Endothelial cell (in vitro differentiated cells): Measurements from ENCODE around the gene ATAD2B. TPM values are rescaled to one million over a fixed set of nuclear protein-coding genes. Genes with fewer than 3 reads are reported as not detected.

Experiments
- DNase-seq: peaks from one replicate; pipeline ENCODE4 v3.0.0; 2021; ENCODE audit warnings: low spot score
- H3K27ac Mint-ChIP-seq: one replicate; pipeline ENCODE4 v1.8.0; 2021; ENCODE audit warnings: mixed read lengths, inconsistent platforms; ENCODE audit not compliant: unreplicated experiment
- H3K27me3 Mint-ChIP-seq: one replicate; pipeline ENCODE4 v1.8.0; 2021; ENCODE audit warnings: mild to moderate bottlenecking, moderate library complexity, mixed read lengths, inconsistent platforms; ENCODE audit not compliant: unreplicated experiment
- H3K36me3 Mint-ChIP-seq: one replicate; pipeline ENCODE4 v1.8.0; 2021; ENCODE audit warnings: mild to moderate bottlenecking, low read depth, mixed read lengths, inconsistent platforms; ENCODE audit not compliant: unreplicated experiment
- H3K4me1 Mint-ChIP-seq: one replicate; pipeline ENCODE4 v1.8.0; 2021; ENCODE audit warnings: mild to moderate bottlenecking, mixed read lengths, inconsistent platforms; ENCODE audit not compliant: unreplicated experiment
- H3K4me3 Mint-ChIP-seq: one replicate; pipeline ENCODE4 v1.8.0; 2021; ENCODE audit warnings: mild to moderate bottlenecking, mixed read lengths, inconsistent platforms; ENCODE audit not compliant: unreplicated experiment
- H3K9me3 Mint-ChIP-seq: one replicate; pipeline ENCODE4 v1.8.0; 2021; ENCODE audit warnings: mixed read lengths, inconsistent platforms; ENCODE audit not compliant: unreplicated experiment
- total RNA-seq: library from RNA; stranded (reverse); fragmentation: NEBNext Ultra II Directional; extraction: Animal tissue kit (Norgen Biotek cat#: 25700); gene quantifications from one replicate; pipeline ENCODE4 v1.2.1, GENCODE V29; 2021; ENCODE audit not compliant: unreplicated experiment
- TF ChIP-seq, protein P1 (sequence below): fragments of 200-600 bp; sonication (generic); IDR thresholded peaks from one replicate; pipeline ENCODE4 v1.5.0; 2021; ENCODE audit warnings: antibody characterized with exemption; ENCODE audit not compliant: unreplicated experiment

Gene ATAD2B
- total RNA-seq, 1 donor from 2014 or later: 23.6 TPM

DNA sequence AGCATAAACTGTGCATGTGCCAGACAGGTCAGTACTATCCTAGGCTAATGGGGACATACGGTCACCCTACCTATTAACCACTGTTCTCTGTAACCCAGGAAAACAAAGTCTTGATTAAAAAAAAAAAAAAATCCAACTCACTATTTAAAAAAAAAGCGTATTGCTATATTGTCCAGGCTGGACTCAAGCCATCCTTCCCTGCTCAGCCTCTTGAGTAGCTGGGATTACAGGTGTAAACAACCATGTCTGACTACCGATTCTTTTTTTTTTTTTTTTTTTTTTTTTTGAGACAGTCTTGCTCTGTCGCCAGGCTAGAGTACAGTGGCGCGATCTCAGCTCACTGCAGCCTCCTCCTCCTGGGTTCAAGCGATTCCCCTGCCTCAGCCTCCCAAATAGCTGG lies 11.6 kb downstream of the ATAD2B start:
- TF ChIP-seq, protein P1, sequence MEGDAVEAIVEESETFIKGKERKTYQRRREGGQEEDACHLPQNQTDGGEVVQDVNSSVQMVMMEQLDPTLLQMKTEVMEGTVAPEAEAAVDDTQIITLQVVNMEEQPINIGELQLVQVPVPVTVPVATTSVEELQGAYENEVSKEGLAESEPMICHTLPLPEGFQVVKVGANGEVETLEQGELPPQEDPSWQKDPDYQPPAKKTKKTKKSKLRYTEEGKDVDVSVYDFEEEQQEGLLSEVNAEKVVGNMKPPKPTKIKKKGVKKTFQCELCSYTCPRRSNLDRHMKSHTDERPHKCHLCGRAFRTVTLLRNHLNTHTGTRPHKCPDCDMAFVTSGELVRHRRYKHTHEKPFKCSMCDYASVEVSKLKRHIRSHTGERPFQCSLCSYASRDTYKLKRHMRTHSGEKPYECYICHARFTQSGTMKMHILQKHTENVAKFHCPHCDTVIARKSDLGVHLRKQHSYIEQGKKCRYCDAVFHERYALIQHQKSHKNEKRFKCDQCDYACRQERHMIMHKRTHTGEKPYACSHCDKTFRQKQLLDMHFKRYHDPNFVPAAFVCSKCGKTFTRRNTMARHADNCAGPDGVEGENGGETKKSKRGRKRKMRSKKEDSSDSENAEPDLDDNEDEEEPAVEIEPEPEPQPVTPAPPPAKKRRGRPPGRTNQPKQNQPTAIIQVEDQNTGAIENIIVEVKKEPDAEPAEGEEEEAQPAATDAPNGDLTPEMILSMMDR: no peak
- peaks cover 6% of the 10 kb centered on the region for H3K4me1 Mint-ChIP-seq
- H3K36me3 Mint-ChIP-seq: no peaks in the 10 kb centered on the region
- H3K27ac Mint-ChIP-seq: no peak overlapping the region
- no peak for DNase-seq
- H3K9me3 Mint-ChIP-seq: no peaks in the 10 kb centered on the region
- H3K4me3 Mint-ChIP-seq: no peak overlapping the region
- H3K27me3 Mint-ChIP-seq: peaks cover 2% of the 10 kb centered on the region

GRCh38 chr2:23912054-23912453 lies 14.9 kb downstream of the ATAD2B start:
- Mint-ChIP-seq H3K36me3 (no peaks in the 10 kb centered on the region), H3K4me3 (no peak overlapping the region), H3K4me1 (peaks cover 6% of the 10 kb centered on the region), H3K9me3 (no peaks in the 10 kb centered on the region), H3K27me3 (peaks cover 4% of the 10 kb centered on the region), H3K27ac (no peak overlapping the region)
- TF ChIP-seq, protein P1: no peak
- DNase-seq: no peak

DNA sequence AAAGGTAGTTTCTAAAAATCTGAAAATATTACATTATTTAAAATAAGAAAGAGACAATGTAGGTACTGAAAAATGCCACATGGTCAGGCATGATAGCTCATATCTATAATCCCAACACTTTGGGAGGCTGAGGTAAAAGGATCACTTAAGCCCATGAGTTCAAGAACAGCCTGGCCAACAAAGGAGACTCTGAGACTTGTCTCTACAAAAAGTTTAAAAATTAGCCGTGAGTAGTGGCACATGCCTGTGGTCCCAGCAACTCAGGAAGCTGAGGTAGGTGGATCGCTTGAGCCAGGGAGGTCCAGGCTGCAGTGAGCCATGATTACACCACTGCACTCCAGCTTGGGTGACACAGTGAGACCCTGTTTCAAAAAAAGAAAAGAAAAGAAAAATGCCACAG lies 21.8 kb downstream of the ATAD2B start:
- no peak overlapping the region for H3K27ac Mint-ChIP-seq
- H3K9me3 Mint-ChIP-seq: no peaks in the 10 kb centered on the region
- H3K4me3 Mint-ChIP-seq: no peak overlapping the region
- H3K36me3 Mint-ChIP-seq: no peaks in the 10 kb centered on the region
- peaks cover 2% of the 10 kb centered on the region for H3K27me3 Mint-ChIP-seq
- TF ChIP-seq, protein P1: no peak
- no peaks in the 10 kb centered on the region for H3K4me1 Mint-ChIP-seq
- no peak for DNase-seq

DNA sequence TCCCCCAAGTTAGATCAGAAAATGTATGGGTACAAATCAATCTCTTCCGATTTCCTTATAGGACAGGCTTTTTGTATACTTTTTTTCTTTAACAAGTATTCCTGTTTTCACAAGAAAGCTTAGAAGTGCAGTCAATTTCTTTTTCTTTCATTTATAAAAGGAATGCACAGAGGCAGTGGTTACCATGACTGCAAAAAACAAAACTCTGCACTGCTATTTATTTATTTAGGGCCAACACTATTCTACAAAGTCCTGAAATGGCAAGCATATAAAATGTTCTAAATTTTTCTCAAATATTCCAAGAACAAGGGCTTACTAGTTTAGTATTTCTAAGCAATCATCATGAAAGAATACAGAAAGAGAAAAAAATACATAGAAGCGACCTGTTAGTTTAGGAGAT lies 22.2 kb downstream of the ATAD2B start:
- TF ChIP-seq, protein P1: no peak
- H3K4me3 Mint-ChIP-seq: no peak overlapping the region
- H3K4me1 Mint-ChIP-seq: no peaks in the 10 kb centered on the region
- no peak for DNase-seq
- H3K9me3 Mint-ChIP-seq: no peaks in the 10 kb centered on the region
- no peak overlapping the region for H3K27ac Mint-ChIP-seq
- peaks cover 2% of the 10 kb centered on the region for H3K27me3 Mint-ChIP-seq
- H3K36me3 Mint-ChIP-seq: no peaks in the 10 kb centered on the region

DNA sequence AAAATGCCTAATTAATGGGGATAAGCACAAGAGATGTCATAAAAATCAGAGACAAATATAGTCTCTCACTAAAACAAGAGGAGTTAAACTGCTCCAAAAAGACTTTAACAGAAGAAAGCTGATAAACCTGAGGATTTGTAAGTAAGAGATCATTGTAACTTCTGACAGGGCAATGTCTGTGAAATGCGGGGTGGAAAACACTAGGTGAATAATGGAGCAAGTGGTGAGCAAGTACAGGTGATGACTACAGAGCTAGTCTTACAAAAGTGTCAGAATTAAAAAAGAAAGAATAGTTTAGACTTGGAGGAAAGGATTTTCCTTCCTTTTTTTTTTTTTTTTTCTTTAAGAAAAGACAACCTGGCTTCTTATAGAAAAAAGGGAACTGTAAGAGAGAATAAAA lies 22.7 kb downstream of the ATAD2B start:
- H3K4me1 Mint-ChIP-seq: no peaks in the 10 kb centered on the region
- no peak overlapping the region for H3K4me3 Mint-ChIP-seq
- H3K27ac Mint-ChIP-seq: no peak overlapping the region
- TF ChIP-seq, protein P1: no peak
- H3K36me3 Mint-ChIP-seq: no peaks in the 10 kb centered on the region
- no peak for DNase-seq
- H3K9me3 Mint-ChIP-seq: no peaks in the 10 kb centered on the region
- H3K27me3 Mint-ChIP-seq: peaks cover 2% of the 10 kb centered on the region
